OCI-LY1 (cell line): ENCODE results near the gene PNPLA3.

Source experiments
- H2AFZ ChIP-seq: fragments of 200-600 bp; sonication (generic), shearing (Covaris generic); 2 replicates; pipeline ENCODE4 v1.6.0; 2014; ENCODE audit warnings: antibody characterized with exemption, mild to moderate bottlenecking, low read length
- H3F3A ChIP-seq: fragments of 200-600 bp; sonication (generic), shearing (Covaris generic); 2 replicates; pipeline ENCODE4 v1.6.0; 2014; ENCODE audit warnings: mild to moderate bottlenecking, antibody characterized with exemption, low read length, moderate library complexity; ENCODE audit not compliant: insufficient read depth
- H3K27ac ChIP-seq: fragments of 200-600 bp; sonication (generic); 2 replicates; pipeline ENCODE4 v1.5.1; 2014; ENCODE audit warnings: low read length, mixed run types, mild to moderate bottlenecking, low read depth; ENCODE audit not compliant: poor library complexity, severe bottlenecking
- H3K27me3 ChIP-seq: fragments of 200-600 bp; sonication (generic); 2 replicates; pipeline ENCODE4 v1.6.0; 2014; ENCODE audit warnings: antibody characterized with exemption, mild to moderate bottlenecking, low read length, moderate library complexity; ENCODE audit not compliant: insufficient read depth
- H3K36me3 ChIP-seq: fragments of 200-600 bp; sonication (generic); 2 replicates; pipeline ENCODE4 v1.6.1; 2014; ENCODE audit warnings: mild to moderate bottlenecking, antibody characterized with exemption, low read length, moderate library complexity, mixed read lengths; ENCODE audit not compliant: insufficient read depth
- H3K4me1 ChIP-seq: fragments of 200-600 bp; sonication (generic); 2 replicates; pipeline ENCODE4 v1.5.1; 2014; ENCODE audit warnings: mild to moderate bottlenecking, low read length, moderate library complexity; ENCODE audit not compliant: insufficient read depth, severe bottlenecking
- H3K4me2 ChIP-seq: fragments of 200-600 bp; sonication (generic), shearing (Covaris generic); 2 replicates; pipeline ENCODE4 v1.6.1; 2014; ENCODE audit warnings: low read length
- H3K4me3 ChIP-seq: fragments of 200-600 bp; sonication (generic); 2 replicates; pipeline ENCODE4 v1.5.1; 2014; ENCODE audit warnings: low read length, low read depth, mild to moderate bottlenecking, mixed read lengths; ENCODE audit not compliant: poor library complexity, severe bottlenecking
- H3K79me2 ChIP-seq: fragments of 200-600 bp; shearing (Covaris generic); 2 replicates; pipeline ENCODE4 v1.6.1; 2016; ENCODE audit warnings: mixed run types, low read length, mixed read lengths; ENCODE audit not compliant: insufficient read depth
- H3K9ac ChIP-seq: fragments of 200-600 bp; sonication (generic), shearing (Covaris generic); 2 replicates; pipeline ENCODE4 v1.6.1; 2014; ENCODE audit warnings: mild to moderate bottlenecking, low read length, mixed read lengths
- H3K9me2 ChIP-seq: fragments of 200-600 bp; sonication (generic), shearing (Covaris generic); 2 replicates; pipeline ENCODE4 v1.6.1; 2014; ENCODE audit warnings: low read depth, mild to moderate bottlenecking, low read length, mixed read lengths
- H3K9me3 ChIP-seq: fragments of 200-600 bp; shearing (Covaris generic); 2 replicates; pipeline ENCODE4 v1.6.1; 2014; ENCODE audit warnings: low read length, mixed read lengths
- H4K20me1 ChIP-seq: fragments of 200-600 bp; sonication (generic), shearing (Covaris generic); 2 replicates; pipeline ENCODE4 v1.6.0; 2016; ENCODE audit warnings: mild to moderate bottlenecking, low read length; ENCODE audit not compliant: insufficient read depth
- CTCF ChIP-seq: fragments of 200-600 bp; sonication (generic), shearing (Covaris generic); IDR thresholded peaks from 2 replicates; pipeline ENCODE4 v1.5.1; 2017; ENCODE audit warnings: mild to moderate bottlenecking, antibody characterized with exemption, low read length, moderate library complexity, mixed read lengths
- EZH2 ChIP-seq: fragments of 200-600 bp; sonication (generic), shearing (Covaris generic); IDR thresholded peaks from 2 replicates; pipeline ENCODE4 v1.8.0; 2017; ENCODE audit warnings: borderline replicate concordance, mixed run types, mild to moderate bottlenecking, antibody characterized with exemption, low read length, moderate library complexity, mixed read lengths

The PNPLA3 gene

GRCh38 chr22:43885786-43886185, 37.8 kb upstream of the PNPLA3 start:
- Histone ChIP-seq H3K4me3 (no peak overlapping the region), H3F3A (no peaks in the 10 kb centered on the region), H3K9ac (no peak overlapping the region), H3K4me1 (no peaks in the 10 kb centered on the region), H4K20me1 (no peaks in the 10 kb centered on the region), H2AFZ (no peak overlapping the region), H3K27me3 (0 out of 2 replicates have a peak, but pooled peaks cover under 1% of the 10 kb centered on the region), H3K36me3 (no peaks in the 10 kb centered on the region), H3K9me3 (no peaks in the 10 kb centered on the region), H3K4me2 (no peak overlapping the region), H3K9me2 (no peaks in the 10 kb centered on the region), H3K79me2 (no peaks in the 10 kb centered on the region), H3K27ac (no peak overlapping the region)
- TF ChIP-seq EZH2: no peak
- no peak for TF ChIP-seq CTCF

GRCh38 chr22:43886231-43886630, 37.4 kb upstream of the PNPLA3 start:
- TF ChIP-seq CTCF (no peak), EZH2 (no peak)
- Histone ChIP-seq H3K36me3 (no peaks in the 10 kb centered on the region), H3K4me2 (no peak overlapping the region), H3K9me2 (no peaks in the 10 kb centered on the region), H3K27ac (no peak overlapping the region), H3K4me3 (no peak overlapping the region), H3K4me1 (no peaks in the 10 kb centered on the region), H2AFZ (no peak overlapping the region), H3F3A (no peaks in the 10 kb centered on the region), H3K9ac (no peak overlapping the region), H3K9me3 (no peaks in the 10 kb centered on the region), H3K79me2 (no peaks in the 10 kb centered on the region), H3K27me3 (0 out of 2 replicates have a peak, but pooled peaks cover 5% of the 10 kb centered on the region), H4K20me1 (no peaks in the 10 kb centered on the region)

- Histone ChIP-seq H3K4me3 (no peak overlapping the region), H3K27me3 (0 out of 2 replicates have a peak, but pooled peaks cover 7% of the 10 kb centered on the region), H3K79me2 (no peaks in the 10 kb centered on the region), H3K4me1 (no peaks in the 10 kb centered on the region), H3K9me2 (no peaks in the 10 kb centered on the region), H3K9ac (no peak overlapping the region), H3K9me3 (no peaks in the 10 kb centered on the region), H2AFZ (no peak overlapping the region), H3K36me3 (no peaks in the 10 kb centered on the region), H3K4me2 (no peak overlapping the region), H4K20me1 (no peaks in the 10 kb centered on the region), H3K27ac (no peak overlapping the region), H3F3A (no peaks in the 10 kb centered on the region)
- TF ChIP-seq CTCF (no peak), EZH2 (no peak)
Measured at GRCh38 chr22:43887391-43887790, 36.2 kb upstream of the PNPLA3 start.
